ENCODE measurements around the gene ADAMTS14.

ADAMTS14 gene

DNA sequence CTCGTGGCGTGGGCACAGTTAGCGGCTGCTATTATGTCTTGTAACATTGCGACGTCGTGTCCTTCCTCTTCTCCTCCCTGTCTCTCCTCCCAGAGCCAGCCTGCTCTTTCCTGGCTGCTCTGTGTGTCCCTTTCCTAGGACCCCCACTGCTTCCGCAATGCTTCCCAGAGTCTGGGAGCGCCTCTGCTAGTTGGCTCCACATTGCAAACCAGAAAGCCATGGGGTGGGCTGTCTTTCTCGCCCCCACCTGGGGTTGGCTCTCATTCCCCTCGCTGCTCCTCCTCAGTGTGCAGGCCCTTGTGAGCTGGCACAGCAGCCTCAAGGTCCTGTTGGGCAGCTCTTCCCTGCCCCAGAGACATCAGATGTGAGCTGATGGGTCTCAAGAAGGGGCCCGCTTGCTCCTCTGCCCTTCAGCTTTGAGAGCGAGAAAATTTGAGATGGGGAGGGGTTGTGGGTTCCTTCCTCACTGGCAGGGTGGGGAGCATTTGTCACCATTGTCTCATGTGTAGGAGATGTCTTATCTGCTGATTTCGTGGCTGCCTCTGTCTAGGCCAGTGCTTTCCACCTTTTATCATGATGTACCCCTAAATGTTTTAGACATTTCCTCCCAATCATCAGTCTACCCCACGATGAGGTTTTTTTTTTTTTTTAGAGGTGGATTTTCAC, 3.3 kb downstream of the ADAMTS14 start:
- DNase-seq (ENCODE audit: low read depth in 3 of 3): no peak

DNA sequence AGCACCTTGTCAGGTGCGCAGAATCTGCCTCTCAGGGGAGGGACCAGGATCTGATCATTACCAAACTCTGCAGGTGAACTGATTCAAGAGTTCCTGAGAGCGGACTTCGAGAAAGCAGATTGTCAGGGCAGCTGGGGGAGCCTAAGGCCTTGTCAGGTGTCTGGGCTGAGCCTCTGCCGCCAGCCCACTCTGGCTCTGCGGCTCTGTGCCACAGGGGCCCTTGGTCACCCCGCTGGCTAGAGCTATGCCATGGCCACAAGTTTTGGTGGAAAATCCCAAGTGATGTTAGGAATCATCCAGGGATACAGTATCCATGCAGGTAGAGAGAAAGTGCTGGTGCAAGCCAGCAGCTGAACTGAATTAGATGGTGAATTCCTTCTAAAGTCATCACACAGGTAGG, 4.2 kb downstream of the ADAMTS14 start:
- no peak for DNase-seq (ENCODE audit: low read depth in 3 of 3)

GRCh38 chr10:70677016-70677415, 4.7 kb downstream of the ADAMTS14 start:
- no peak for DNase-seq (ENCODE audit: low read depth in 3 of 3)

- no peak for DNase-seq (ENCODE audit: low read depth in 3 of 3)
Measured at GRCh38 chr10:70677620-70678249, 5.4 kb downstream of the ADAMTS14 start.

DNA sequence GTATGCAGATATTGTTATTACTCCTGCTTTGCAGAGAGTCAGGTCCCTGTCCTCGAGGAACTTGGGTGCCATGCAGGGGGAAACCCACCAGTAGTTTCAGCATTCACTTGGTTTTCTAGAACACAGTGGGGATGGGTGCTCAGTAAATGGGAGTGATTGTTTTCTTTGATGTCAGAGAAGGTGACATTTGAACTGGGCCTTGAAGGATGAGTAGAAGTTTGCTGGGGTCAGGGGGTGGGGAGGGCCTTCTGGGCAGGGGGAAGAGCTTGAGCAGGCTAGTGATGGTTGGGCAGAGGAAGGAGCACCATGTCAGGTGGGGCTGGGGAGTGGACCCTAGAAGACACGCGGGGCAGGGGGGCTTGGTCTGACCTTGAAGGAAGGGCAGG, 5.9 kb downstream of the ADAMTS14 start:
- DNase-seq (ENCODE audit: low read depth in 3 of 3): no peak

GRCh38 chr10:70678757-70679489, 6.6 kb downstream of the ADAMTS14 start:
- no peak for DNase-seq (ENCODE audit: low read depth in 3 of 3)

DNA sequence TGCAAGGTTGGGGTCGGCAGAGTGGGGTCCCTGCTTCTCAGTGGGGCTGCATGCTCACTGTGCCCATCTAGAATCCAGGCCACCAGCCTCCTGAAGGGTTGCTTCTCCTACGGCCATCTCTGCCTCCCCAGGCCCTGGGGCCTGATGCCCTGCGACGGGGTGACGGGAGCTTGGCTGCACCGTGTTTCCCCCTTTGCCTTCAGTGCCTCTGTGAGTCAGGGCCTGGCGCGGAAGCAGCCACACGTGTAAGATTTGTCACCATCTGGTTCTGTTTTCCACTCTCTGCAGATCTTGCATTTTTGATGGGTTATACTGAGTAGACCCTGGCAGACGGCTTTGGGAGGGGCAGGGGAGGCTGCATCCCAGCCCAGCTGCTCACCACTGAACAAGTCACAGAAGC, 7.2 kb downstream of the ADAMTS14 start:
- DNase-seq (ENCODE audit: low read depth in 3 of 3): no peak

DNA sequence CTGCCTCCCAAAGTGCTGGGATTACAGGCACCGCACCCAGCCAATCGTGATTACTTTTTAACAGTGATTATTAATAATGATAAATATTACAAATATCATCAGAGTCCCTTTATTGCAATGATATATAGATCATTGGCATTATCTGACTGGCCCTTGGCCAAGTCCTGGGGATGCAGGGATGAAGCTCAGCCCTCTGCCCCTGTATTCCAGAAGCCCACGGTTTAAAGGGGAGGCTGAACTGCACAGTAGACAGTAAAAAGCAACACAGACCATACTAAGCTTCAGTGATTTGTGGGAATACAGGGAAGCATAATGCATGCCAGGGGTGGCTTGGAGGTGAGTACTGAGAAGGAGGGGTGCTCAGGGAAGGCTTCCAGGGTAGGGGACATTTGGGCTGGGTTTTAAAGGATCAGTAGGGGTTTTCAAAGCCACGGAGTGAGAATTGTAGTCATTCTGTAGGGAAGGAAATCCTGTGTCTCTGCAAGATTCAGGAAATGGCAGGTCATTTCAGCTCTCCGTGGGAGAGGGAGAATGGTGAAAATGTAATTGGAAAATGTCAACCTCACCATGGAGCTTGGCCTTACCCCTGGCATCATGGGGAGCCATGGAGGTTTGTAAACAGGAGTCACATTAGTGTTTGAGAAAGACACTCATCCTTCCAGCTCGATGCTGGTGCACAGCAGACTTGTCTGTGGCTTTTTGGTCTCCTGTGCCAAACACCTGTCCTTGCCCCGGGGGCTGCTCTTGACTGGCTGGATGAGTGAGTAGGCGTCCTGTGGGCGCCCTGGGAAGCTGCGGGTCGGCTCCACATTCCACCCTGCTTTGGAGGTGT, 8.8 kb downstream of the ADAMTS14 start:
- DNase-seq (ENCODE audit: low read depth in 3 of 3): no peak

- DNase-seq (ENCODE audit: low read depth in 3 of 3): no peak
Measured at GRCh38 chr10:70681731-70682005, 9.4 kb downstream of the ADAMTS14 start.

DNA sequence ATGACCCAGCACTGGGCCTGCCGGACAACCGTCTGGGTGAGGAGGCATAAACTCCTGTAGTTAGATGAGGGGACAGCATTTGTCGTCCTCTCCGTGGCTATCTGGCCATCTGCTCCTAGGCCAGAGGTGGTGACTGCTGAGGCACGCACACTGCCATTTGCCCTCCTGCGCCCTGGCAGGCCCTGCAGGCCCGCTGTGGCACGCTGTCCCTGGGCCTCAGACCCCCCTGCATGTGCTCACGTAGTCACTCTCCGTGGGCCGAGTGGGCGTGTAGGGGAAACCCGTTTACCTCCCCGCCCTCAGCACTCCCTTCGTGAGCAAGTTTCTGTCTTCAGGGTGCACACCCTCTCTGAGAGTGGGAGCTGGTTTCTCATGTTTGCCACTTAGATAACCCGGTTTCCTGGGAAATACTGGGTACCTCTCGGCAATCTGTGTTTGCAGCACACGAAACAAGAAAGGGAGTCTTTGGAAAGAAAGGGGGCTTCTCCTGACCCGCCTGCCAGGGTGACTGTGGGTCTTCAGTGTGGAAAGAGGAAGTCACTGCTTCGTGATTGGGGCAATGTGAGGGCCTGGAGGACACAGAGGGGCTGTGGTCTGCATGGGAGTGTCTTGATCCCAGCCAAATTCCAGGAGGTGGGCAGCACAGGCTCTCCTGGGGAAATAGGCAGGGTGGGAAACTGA, 10.8 kb downstream of the ADAMTS14 start:
- DNase-seq (ENCODE audit: low read depth in 3 of 3): no peak

GRCh38 chr10:70683601-70683934, 11.3 kb downstream of the ADAMTS14 start:
- DNase-seq (ENCODE audit: low read depth in 3 of 3): no peak

DNA sequence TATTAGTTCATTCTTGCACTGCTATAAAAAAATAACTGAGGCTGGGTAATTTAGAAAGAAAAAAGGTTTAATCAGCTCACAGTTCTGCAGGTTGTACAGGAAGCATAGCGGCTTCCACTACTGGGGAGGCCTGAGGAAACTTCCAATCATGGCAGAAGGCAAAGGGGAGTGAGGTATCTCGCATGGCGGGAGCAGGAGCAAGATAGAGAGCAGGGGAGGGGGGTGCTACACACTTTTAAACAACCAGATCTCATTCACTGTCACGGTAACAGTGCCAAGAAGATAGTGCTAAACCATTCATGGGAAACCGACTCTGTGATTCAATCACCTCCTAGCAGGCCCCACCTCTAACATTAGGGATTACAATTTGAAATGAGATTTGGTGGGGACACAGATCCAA, 11.6 kb downstream of the ADAMTS14 start:
- DNase-seq (ENCODE audit: low read depth in 3 of 3): no peak

GRCh38 chr10:70684374-70684773, 12.1 kb downstream of the ADAMTS14 start:
- DNase-seq (ENCODE audit: low read depth in 3 of 3): no peak

- DNase-seq (ENCODE audit: low read depth in 3 of 3): no peak
Measured at GRCh38 chr10:70684839-70685454, 12.6 kb downstream of the ADAMTS14 start.

- no peak for DNase-seq (ENCODE audit: low read depth in 3 of 3)
Measured at GRCh38 chr10:70685455-70685911, 13.2 kb downstream of the ADAMTS14 start.

DNA sequence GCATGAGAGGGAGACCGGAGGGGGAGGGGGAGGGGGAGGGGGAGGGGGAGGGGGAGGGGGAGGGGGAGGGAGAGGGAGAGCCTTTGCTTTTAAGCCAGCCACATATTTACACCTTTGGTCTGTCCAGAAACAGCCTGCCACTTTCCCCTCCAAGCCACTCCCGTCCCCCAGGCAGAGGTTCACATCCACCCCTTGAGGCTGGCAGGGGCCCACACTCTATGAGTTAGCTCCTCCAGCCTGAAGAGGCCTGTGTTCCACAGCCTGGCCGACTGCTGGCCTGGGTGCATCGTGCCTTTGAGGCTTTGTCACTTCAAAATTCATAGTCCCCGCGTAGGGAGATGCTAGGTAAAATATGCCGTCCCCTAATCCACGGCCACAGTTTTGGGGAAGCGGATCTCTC, 16.5 kb downstream of the ADAMTS14 start:
- no peak for DNase-seq (ENCODE audit: low read depth in 3 of 3)

DNA sequence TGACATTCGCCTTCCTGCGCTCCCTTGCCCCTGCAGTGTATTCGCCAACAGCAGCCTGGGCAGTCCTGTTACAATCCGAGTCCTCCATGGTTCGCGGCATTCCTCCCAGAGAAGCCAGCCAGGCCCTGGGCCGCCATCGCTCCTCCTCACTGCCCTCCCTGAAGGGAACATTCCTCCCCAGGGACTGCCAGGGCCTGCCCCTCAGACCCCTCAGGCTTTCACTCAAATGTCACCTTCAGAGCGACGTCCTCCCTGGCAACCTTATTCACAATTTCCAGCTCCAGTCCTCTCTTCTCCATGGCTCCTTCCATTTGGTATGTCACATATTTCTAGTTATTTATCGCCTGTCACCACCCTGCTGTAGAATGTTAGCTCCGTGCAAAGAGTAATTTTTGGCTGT, 17.4 kb downstream of the ADAMTS14 start:
- no peak for DNase-seq (ENCODE audit: low read depth in 3 of 3)

GRCh38 chr10:70690589-70690988, 18.3 kb downstream of the ADAMTS14 start:
- no peak for DNase-seq (ENCODE audit: low read depth in 3 of 3)

GRCh38 chr10:70691611-70692010, 19.3 kb downstream of the ADAMTS14 start:
- DNase-seq (ENCODE audit: low read depth in 3 of 3): no peak

DNA sequence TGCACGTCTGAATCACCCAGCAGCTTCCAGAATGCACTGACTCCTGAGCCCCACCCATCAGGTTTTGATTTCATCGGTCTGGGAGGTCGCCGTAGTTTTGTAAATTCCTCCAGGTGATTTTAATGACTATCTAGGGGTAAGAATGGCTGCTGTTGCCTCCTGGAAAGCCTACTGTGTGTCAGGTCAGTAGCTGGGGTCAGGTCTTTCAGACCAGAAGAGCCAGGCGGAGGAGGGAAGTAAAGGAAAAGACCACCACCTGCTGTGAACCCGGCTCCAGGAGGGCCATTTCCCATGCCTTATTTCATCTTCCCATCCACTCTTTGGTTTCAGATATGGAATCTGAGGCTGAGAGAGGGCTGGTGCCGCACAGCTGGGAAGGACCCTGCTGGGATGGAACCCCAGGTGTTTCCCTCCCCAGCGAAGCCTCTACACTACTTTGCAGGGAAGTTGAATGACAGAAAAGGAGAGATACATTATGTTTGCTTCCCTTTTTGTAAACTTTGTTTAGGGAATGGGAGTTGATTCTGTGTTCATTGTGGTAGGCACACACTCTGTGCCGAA, 19.8 kb downstream of the ADAMTS14 start:
- DNase-seq (ENCODE audit: low read depth in 3 of 3): no peak
